HG03571 (cell line): Measurements from ENCODE around the gene SPACDR.
"Not testable (repeated sequence)": the region's sequence is repeated elsewhere in the genome, so short reads cannot be mapped to it uniquely, and the experiment has no call there.

Experiments
- ATAC-seq: cut with Tn5 transposase; IDR thresholded peaks from one replicate; pipeline ENCODE4 v1.9.1; 2021; ENCODE audit not compliant: unreplicated experiment

Gene SPACDR

GRCh38 chr7:100466653-100467605 lies 2.9 kb upstream of the SPACDR start:
- no peak for ATAC-seq

DNA sequence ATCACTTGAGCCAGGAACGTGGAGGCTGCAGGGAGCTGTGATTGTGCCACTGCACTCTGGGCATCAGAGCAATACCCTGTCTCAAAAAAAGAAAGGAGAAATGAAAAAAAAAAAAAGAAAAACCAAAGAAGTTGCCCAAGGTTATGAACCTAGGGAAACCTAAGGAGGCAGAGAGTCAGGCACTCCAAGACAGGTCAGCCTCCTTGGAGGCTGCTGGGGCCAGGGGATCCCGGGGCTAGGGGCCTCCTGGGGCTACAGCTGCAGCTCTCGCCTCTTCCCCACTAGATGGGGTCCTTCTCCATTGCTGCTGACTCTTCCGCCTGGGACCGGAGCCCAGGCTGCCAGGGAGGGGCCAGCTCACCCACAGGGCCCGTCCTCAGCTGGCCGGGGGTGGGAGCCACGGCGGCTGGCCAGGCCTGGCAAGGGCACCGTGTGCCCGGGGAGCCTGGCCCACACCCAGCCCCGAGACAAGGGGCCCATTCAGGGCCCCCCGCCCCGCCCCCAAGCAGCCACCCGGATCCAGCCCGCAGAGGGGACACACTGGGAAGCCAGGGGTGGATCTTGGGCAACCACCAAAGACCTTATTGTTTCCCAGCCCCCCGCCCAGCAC lies 1.7 kb upstream of the SPACDR start:
- no peak for ATAC-seq

- no peak for ATAC-seq
Observed at GRCh38 chr7:100465299-100465698, 1.2 kb upstream of the SPACDR start.

- no peak for ATAC-seq
Observed at GRCh38 chr7:100464791-100465190, 731 bp upstream of the SPACDR start.

DNA sequence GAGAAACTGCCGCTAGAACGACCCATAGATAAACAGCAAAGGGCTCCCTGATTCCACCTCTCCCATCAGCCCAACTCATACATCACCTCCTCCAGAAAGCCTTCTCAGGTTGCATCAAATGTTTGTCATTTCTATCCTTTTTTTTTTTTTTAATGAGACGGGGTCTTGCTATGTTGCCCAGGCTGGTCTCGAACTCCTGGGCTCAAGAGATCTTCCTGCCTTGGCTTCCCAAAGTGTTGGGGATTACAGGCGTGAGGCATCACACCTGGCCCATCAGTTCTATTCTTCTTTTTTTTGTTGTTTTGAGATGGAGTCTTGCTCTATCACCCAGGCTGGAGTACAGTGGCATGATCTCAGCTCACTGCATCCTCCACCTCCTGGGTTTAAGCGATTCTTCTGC lies 7.0 kb downstream of the SPACDR start:
- no peak for ATAC-seq

DNA sequence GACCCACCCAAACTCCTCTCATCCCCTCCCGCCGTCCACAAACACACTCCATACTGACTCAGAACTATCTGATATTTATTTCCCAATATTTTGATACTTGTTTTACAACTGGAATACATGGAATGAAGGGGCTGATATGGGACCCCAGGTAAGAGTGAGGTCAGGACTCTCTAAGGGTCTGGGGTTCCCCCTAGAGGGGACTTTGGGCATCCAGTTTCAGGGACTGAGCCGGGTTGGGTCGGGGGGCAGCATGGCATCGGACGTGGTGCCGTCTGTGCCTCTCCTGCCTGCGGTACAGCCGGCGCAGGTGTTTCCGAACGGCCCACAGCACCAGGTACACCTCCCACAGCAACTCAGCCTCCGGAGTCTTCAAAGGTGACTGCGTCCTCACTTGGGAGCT lies 7.5 kb downstream of the SPACDR start:
- ATAC-seq: no peak

DNA sequence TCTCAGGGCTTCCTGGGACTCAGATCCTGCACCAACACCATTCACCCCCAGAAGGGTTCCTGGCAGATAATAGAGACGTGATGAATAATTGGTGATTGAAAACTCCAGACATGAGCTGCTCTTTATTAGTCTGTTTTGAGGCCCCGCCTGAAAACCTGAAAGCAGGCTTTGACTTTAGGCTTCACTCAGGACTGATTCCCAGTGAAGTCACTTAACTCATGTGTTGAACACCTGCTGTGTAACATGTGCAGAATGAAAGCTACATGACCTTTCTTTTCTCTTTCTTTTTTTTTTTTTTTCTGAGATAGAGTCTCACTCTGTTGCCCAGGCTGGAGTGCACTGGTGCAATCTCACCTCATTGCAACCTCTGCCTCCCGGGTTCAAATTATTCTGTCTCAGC lies 8.9 kb downstream of the SPACDR start:
- no peak for ATAC-seq

- ATAC-seq: not testable (repeated sequence)
Observed at GRCh38 chr7:100453854-100454253, 10.2 kb downstream of the SPACDR start.

- no peak for ATAC-seq
Observed at GRCh38 chr7:100452513-100452912, 11.5 kb downstream of the SPACDR start.

DNA sequence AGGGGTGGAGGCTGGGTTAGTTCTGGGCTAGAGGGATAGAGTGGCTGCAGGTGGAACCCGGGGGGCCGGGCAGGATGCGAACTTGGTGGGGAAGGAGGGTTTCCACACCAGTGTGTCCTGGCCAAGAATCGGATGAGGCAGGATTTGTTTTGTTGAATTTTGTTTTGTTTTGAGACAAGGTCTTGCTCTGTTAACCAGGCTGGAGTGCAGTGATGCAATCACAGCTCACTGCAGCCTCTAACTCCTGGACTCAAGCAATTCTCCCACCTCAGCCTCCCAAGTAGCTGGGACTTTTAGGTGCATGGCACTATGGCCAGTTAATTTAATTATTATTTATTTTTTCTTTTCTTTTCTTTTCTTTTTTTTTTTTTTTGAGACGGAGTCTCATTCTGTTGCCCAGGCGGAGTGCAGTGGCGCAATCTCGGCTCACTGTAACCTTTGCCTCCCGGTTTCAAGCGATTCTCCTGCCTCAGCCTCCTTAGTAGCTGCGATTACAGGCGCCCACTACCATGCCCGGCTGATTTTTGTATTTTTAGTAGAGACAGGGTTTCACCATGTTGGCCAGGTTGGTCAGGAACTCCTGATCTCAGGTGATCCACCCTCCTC lies 14.8 kb downstream of the SPACDR start:
- ATAC-seq: no peak

- ATAC-seq: not testable (repeated sequence)
Observed at GRCh38 chr7:100447363-100447762, 16.7 kb downstream of the SPACDR start.

- ATAC-seq: no peak
Observed at GRCh38 chr7:100446040-100446439, 18.0 kb downstream of the SPACDR start.

DNA sequence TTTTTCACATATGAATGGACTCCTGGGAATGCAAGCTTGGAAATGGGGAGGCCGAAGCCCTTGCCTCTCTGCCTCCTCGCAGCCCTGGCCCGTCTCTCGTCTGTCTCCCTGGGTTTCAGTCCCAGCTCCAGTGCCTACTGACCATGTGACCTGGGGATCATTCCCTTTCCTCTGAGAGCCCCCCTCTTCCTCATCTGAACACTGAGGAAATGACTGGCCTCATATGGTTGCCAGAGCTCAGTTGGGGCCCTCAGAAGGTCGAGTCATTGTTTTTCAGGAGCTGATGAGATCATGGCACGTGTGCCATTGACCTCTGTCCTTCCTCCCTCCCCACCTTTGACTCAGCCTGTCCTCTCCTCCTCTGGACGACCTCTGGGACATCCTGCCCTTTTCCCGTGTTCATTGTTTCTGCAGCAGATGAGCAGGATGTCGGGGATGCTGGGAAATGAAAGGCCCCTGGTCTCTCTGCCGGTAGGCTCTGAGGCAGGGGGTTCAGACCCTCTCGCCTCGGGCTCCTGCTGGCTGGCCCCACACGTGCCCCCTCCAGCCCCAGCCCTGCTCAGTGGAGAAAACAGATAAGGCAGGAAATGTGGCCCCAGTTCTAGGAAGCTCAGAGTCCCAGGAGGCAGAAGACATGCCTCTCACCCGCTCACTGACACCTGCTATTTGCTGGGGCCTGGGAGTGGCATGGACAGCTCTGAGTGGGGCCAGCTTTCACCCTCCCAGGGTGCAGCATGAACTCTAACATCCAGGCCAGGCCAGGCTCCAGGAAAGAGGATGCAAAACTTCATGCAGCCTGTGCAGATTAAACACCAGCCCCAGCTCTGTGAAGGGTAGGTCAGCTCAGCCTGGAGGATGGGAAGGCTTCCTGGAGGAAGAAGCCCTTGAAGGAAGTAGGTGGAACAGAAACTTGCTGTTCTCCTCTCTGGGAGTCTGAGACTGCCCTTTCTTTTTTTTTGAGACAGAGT lies 19.5 kb downstream of the SPACDR start:
- no peak for ATAC-seq

- no peak for ATAC-seq
Observed at GRCh38 chr7:100443096-100443840, 20.8 kb downstream of the SPACDR start.

DNA sequence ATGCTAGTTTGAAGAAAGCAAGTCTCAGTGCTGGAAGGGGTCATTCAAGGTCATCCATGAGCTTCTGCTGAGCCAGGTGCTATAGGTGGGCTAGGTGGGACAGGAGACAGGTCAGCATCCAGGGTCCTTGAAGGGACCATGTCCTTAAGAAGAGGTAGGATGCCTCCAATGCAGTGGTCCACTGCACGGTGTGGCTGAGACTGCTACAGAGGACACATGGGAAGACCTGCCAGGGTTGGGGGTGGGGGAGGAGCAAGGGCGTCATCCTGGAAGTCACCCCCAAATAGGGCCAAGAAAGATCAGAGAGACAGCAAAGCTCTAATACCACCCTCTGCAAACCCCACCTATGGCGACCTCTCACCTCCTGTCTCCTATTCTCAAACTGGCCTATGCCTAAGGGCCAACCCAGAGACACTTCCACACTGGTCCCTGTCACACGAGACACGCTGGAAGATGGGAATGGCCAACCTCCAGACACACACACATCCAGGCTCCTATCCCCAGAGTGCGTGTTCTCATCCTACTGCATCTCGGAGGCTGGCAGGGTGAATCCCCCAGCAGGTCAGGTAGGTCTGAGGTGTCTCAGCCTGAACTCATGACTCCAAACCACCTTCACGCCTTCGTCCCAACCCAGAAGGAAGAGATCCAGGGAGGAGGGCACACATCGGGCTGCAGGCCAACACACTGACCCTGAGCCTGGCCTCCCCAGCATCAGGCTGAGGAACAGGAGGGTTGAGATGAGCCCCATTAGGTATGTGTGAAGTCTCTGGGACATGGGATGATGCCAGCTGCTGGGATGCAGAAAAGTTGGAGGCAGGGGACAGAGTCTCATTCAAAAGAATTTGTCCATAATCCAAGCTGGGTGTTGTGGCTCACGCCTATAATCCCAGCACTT lies 22.2 kb downstream of the SPACDR start:
- ATAC-seq: no peak

GRCh38 chr7:100439244-100439643 lies 24.8 kb downstream of the SPACDR start:
- not testable (repeated sequence) for ATAC-seq

- ATAC-seq: not testable (repeated sequence)
Observed at GRCh38 chr7:100438731-100439130, 25.3 kb downstream of the SPACDR start.

DNA sequence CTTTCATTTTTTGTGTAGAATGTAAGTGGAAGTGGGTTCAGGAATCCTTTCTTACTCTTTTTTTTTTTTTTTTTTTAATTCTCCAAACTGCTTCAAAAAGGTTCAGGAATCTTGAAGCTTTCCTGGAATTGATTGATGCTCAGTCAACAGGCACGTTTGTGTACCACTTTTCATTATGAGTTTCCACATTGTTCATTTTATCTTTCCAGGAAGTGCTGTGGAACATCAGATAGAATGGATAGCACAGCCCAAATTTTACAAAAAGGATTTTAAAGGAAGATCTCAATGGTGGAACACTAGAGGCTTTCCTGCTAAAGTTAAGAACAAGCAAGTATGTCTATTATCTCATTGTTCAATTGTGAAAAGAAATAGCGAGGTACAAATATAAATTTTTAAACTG lies 25.9 kb downstream of the SPACDR start:
- ATAC-seq: no peak
